Keratinocyte (primary cell): ENCODE data around the gene SEPTIN5. TPM values are rescaled to one million over a fixed set of nuclear protein-coding genes. Genes with fewer than 3 reads are reported as not detected.

Experiments used
- DNase-seq: peaks from one replicate; pipeline ENCODE4 v3.0.0-alpha.2; 2011; ENCODE audit warnings: low read depth, missing footprints, low spot score
- FAIRE-seq: peaks from 2 replicates; lab custom pipeline; 2011; peaks lifted over from hg19 to GRCh38; lab: Jason Lieb, UNC
- H2AFZ ChIP-seq: 2 replicates; pipeline ENCODE4 v1.6.0; 2012; ENCODE audit warnings: low read length, control low read depth, inconsistent platforms; ENCODE audit not compliant: control insufficient read depth
- H3K27ac ChIP-seq: 2 replicates; pipeline ENCODE4 v1.5.1; 2011; ENCODE audit warnings: low read length; ENCODE audit not compliant: control insufficient read depth, insufficient read depth
- H3K27me3 ChIP-seq: 3 replicates; pipeline ENCODE4 v1.6.0; 2011; ENCODE audit warnings: low read length; ENCODE audit not compliant: control insufficient read depth, insufficient read depth; ENCODE audit errors: extremely low read depth
- H3K36me3 ChIP-seq, 2 experiments: 2 replicates in 1 of 2; 3 replicates in 1 of 2; pipeline ENCODE4 v1.5.1; 2011; ENCODE audit warnings: low read length in 2 of 2, mild to moderate bottlenecking in 1 of 2; ENCODE audit not compliant: control insufficient read depth in 2 of 2, insufficient read depth in 2 of 2; ENCODE audit errors: extremely low read depth in 1 of 2
- H3K4me1 ChIP-seq: 3 replicates; pipeline ENCODE4 v1.5.1; 2011; ENCODE audit warnings: low read length; ENCODE audit not compliant: control insufficient read depth, insufficient read depth; ENCODE audit errors: extremely low read depth
- H3K4me2 ChIP-seq: 3 replicates; pipeline ENCODE4 v1.6.0; 2011; ENCODE audit warnings: low read depth, low read length; ENCODE audit not compliant: control insufficient read depth, insufficient read depth; ENCODE audit errors: extremely low read depth
- H3K4me3 ChIP-seq, 3 experiments: fragments of 200-600 bp in 1 of 3; sonication (generic) in 1 of 3; 2 replicates in 2 of 3; 3 replicates in 1 of 3; pipeline ENCODE4 v1.5.1; 2011 to 2016; ENCODE audit warnings: low read length in 3 of 3, mild to moderate bottlenecking in 3 of 3, control low read depth in 2 of 3, inconsistent platforms in 1 of 3, low read depth in 1 of 3, mixed read lengths in 1 of 3, mixed run types in 1 of 3, moderate library complexity in 1 of 3; ENCODE audit not compliant: control insufficient read depth in 2 of 3, insufficient read depth in 2 of 3; ENCODE audit errors: extremely low read depth in 1 of 3
- H3K79me2 ChIP-seq: 2 replicates; pipeline ENCODE4 v1.6.0; 2012; ENCODE audit warnings: low read length; ENCODE audit not compliant: control insufficient read depth, insufficient read depth
- H3K9ac ChIP-seq: 3 replicates; pipeline ENCODE4 v1.6.0; 2011; ENCODE audit warnings: low read length; ENCODE audit not compliant: control insufficient read depth, insufficient read depth; ENCODE audit errors: extremely low read depth
- H3K9me1 ChIP-seq: 3 replicates; pipeline ENCODE4 v1.6.0; 2011; ENCODE audit warnings: low read length; ENCODE audit not compliant: control insufficient read depth, insufficient read depth; ENCODE audit errors: extremely low read depth
- H3K9me3 ChIP-seq: 2 replicates; pipeline ENCODE4 v1.5.1; 2012; ENCODE audit warnings: low read depth, low read length; ENCODE audit not compliant: control insufficient read depth
- H4K20me1 ChIP-seq: 3 replicates; pipeline ENCODE4 v1.6.0; 2011; ENCODE audit warnings: low read length; ENCODE audit not compliant: control insufficient read depth, insufficient read depth; ENCODE audit errors: extremely low read depth
- CTCF ChIP-seq, 3 experiments: IDR thresholded peaks in 1 of 3; conservative IDR thresholded peaks in 1 of 3; optimal IDR thresholded peaks in 1 of 3; 2 replicates in 2 of 3; 3 replicates in 1 of 3; pipeline versions ENCODE3 to v1.5.1; 2011; ENCODE audit warnings: low read length in 3 of 3, mild to moderate bottlenecking in 3 of 3, moderate library complexity in 2 of 3, control low read depth in 1 of 3, inconsistent platforms in 1 of 3; ENCODE audit not compliant: insufficient read depth in 2 of 3; ENCODE audit errors: extremely low read depth in 1 of 3
- EZH2 ChIP-seq: IDR thresholded peaks from one replicate; pipeline ENCODE4 v1.6.1; 2012; ENCODE audit warnings: inconsistent platforms, mild to moderate bottlenecking, low read length, moderate library complexity
- dilution Hi-C: fragments of 300-500 bp; cut with MboI; formaldehyde crosslinking; loops from one replicate; pipeline ENCODE4 v1.7.0; 2020; ENCODE audit warnings: low sequenced_read_pairs; ENCODE audit not compliant: extremely low pct_ligation_motif_present
- polyA plus RNA-seq, 5 experiments: library from polyadenylated mRNA; depleted of rRNA in 3 of 5; stranded (reverse) in 3 of 5; stranded (forward) in 1 of 5; unstranded in 1 of 5; fragments of >200 nt; gene quantifications; 1 replicate in 1 of 5; 2 replicates in 3 of 5; 3 replicates in 1 of 5; pipeline versions ENCODE4 v1.2.1 to v1.2.3, GENCODE V29; 2011 to 2012; ENCODE audit warnings: missing spikeins in 2 of 5, low read depth in 1 of 5, low replicate concordance in 1 of 5

Gene SEPTIN5
- polyA plus RNA-seq, 1 donor (not counting 4 experiments of a cell fraction or from before 2014, with no cell fraction given) = 2.2 TPM

DNA sequence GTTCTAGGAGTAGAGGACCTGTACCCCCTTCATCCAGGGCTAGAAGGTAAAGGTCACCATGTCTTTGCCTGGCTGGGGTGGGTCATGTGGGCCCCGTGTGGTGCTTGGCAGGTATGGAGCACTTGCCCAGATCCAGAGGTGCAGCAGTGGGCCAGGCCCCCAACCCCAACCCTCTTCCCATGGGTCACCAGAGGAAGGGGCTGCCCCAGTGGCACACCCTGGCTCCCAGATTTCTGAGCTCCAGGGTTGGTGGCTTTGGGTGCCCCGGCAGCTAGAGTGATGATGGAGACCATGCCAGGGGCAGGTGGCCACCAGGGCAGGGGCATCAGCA lies 6.7 kb downstream of the SEPTIN5 start:
- DNase-seq (no peak), FAIRE-seq (no peak)
- Histone ChIP-seq H3K9me3 (no peaks in the 10 kb centered on the region), H3K27ac (no peak overlapping the region), H3K27me3 (peaks cover 56% of the 10 kb centered on the region), H3K9me1 (no peaks in the 10 kb centered on the region), H3K4me1 (peaks cover 5% of the 10 kb centered on the region), H3K36me3 (no peaks in the 10 kb centered on the region), H3K9ac (no peak overlapping the region), H3K4me2 (no peak overlapping the region), H2AFZ (no peak overlapping the region), H3K79me2 (no peaks in the 10 kb centered on the region), H3K4me3 (no peak overlapping the region), H4K20me1 (no peaks in the 10 kb centered on the region)
- dilution Hi-C loops = no loop called here
- TF ChIP-seq CTCF (optimal IDR thresholded peaks at IDR 0.05 in 1 of 3, IDR thresholded peaks at IDR 0.05 in 1 of 3, conservative IDR thresholded peaks at IDR 0.05 in 1 of 3; ENCODE audit: extremely low read depth in 1 of 3, insufficient read depth in 2 of 3, low read length in 3 of 3) = no peak
- TF ChIP-seq EZH2 = no peak

DNA sequence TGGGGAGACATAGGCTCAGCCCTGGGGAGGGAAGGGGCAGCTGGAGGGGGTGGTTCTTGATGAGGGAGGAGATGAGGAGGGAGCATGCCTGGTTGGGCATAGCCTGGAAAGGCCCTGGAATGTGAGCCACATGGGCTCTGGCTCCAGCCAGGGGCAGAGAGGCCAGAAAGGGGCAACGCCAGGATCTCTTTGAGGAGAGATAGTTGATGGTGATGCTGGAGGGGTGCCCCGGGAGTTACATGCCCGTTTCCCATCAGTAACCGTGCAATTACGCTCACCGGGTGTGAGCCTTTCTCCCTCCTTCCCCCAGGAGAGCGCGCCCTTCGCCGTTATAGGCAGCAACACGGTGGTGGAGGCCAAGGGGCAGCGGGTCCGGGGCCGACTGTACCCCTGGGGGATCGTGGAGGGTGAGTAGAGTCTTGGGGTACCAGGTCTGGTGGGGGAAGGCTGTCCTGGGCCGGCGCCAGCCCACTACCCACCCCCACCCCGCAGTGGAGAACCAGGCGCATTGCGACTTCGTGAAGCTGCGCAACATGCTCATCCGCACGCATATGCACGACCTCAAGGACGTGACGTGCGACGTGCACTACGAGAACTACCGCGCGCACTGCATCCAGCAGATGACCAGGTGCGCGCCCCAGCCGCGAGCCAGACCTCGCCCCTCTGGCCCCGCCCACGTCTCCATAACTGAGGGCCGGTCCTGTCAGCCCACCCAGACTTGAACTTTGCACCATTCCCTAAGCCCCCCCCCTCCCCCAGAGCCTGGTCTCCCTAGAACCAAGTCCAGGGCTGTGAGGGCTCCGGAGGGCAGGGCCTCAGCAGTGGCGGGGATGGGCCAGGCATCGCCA lies 7.3 kb downstream of the SEPTIN5 start:
- no peak overlapping the region for H3K27ac ChIP-seq
- H3K9me1 ChIP-seq = no peaks in the 10 kb centered on the region
- dilution Hi-C loops = no loop called here
- TF ChIP-seq EZH2 (no peak), CTCF (optimal IDR thresholded peaks at IDR 0.05 in 1 of 3, IDR thresholded peaks at IDR 0.05 in 1 of 3, conservative IDR thresholded peaks at IDR 0.05 in 1 of 3; ENCODE audit: extremely low read depth in 1 of 3, insufficient read depth in 2 of 3, low read length in 3 of 3) (no peak)
- no peak overlapping the region for H3K4me3 ChIP-seq
- H2AFZ ChIP-seq = no peak overlapping the region
- H3K36me3 ChIP-seq = no peaks in the 10 kb centered on the region
- H3K27me3 ChIP-seq = peaks cover 56% of the 10 kb centered on the region
- no peaks in the 10 kb centered on the region for H3K79me2 ChIP-seq
- no peaks in the 10 kb centered on the region for H4K20me1 ChIP-seq
- no peak overlapping the region for H3K9ac ChIP-seq
- DNase-seq = no peak
- no peak overlapping the region for H3K4me2 ChIP-seq
- FAIRE-seq = no peak
- peaks cover 5% of the 10 kb centered on the region for H3K4me1 ChIP-seq
- H3K9me3 ChIP-seq = no peaks in the 10 kb centered on the region
